Loucy (cell line): ENCODE data around the gene CYP4F12.

Experiments
- H2AFZ ChIP-seq: fragments of 200-600 bp; sonication (generic); 2 replicates; pipeline ENCODE4 v1.6.0; 2016; ENCODE audit warnings: antibody characterized with exemption, mild to moderate bottlenecking, low read length, moderate library complexity
- H3F3A ChIP-seq: fragments of 200-600 bp; 2 replicates; pipeline ENCODE4 v1.6.0; 2016; ENCODE audit warnings: antibody characterized with exemption, low read depth, mild to moderate bottlenecking
- H3K27me3 ChIP-seq: fragments of 200-600 bp; sonication (generic); 2 replicates; pipeline ENCODE4 v1.6.1; 2014; ENCODE audit warnings: low read length, mild to moderate bottlenecking; ENCODE audit not compliant: insufficient read depth, poor library complexity, severe bottlenecking
- H3K36me3 ChIP-seq: fragments of 200-600 bp; sonication (generic); 2 replicates; pipeline ENCODE4 v1.6.1; 2016; ENCODE audit warnings: low read length; ENCODE audit not compliant: insufficient read depth
- H3K4me1 ChIP-seq: fragments of 200-600 bp; sonication (generic); 2 replicates; pipeline ENCODE4 v1.5.1; 2014; ENCODE audit warnings: low read length, mild to moderate bottlenecking; ENCODE audit not compliant: insufficient read depth, poor library complexity, severe bottlenecking
- H3K4me2 ChIP-seq: fragments of 200-600 bp; sonication (generic); 2 replicates; pipeline ENCODE4 v1.6.0; 2014; ENCODE audit warnings: antibody characterized with exemption, low read length, low read depth, mild to moderate bottlenecking; ENCODE audit not compliant: poor library complexity, severe bottlenecking
- H3K4me3 ChIP-seq: fragments of 200-600 bp; sonication (generic); 2 replicates; pipeline ENCODE4 v1.5.1; 2014; ENCODE audit warnings: low read length, mild to moderate bottlenecking, mixed read lengths; ENCODE audit not compliant: poor library complexity, severe bottlenecking
- H3K79me2 ChIP-seq: fragments of 200-600 bp; sonication (generic); 2 replicates; pipeline ENCODE4 v1.6.1; 2014; ENCODE audit warnings: low read length; ENCODE audit not compliant: insufficient read depth
- H3K9ac ChIP-seq: fragments of 200-600 bp; sonication (generic); 2 replicates; pipeline ENCODE4 v1.6.0; 2014; ENCODE audit warnings: mild to moderate bottlenecking, low read depth, low read length, moderate library complexity; ENCODE audit not compliant: poor library complexity, severe bottlenecking
- H3K9me2 ChIP-seq: fragments of 200-600 bp; sonication (generic); replicated peaks from 2 replicates; pipeline ENCODE4 v1.6.1; 2016; ENCODE audit warnings: low read depth, low read length, mixed read lengths
- H3K9me3 ChIP-seq: fragments of 200-600 bp; sonication (generic); 2 replicates; pipeline ENCODE4 v1.6.1; 2014; ENCODE audit warnings: mild to moderate bottlenecking, antibody characterized with exemption, low read length, low read depth; ENCODE audit not compliant: insufficient read depth
- H4K20me1 ChIP-seq: fragments of 200-600 bp; sonication (generic); 2 replicates; pipeline ENCODE4 v1.6.0; 2014; ENCODE audit warnings: antibody characterized with exemption, low read length, mild to moderate bottlenecking; ENCODE audit not compliant: insufficient read depth, poor library complexity, severe bottlenecking
- CTCF ChIP-seq: fragments of 200-600 bp; sonication (generic); conservative IDR thresholded peaks from 2 replicates; pipeline ENCODE4 v1.5.1; 2014; ENCODE audit warnings: mild to moderate bottlenecking, antibody characterized with exemption, low read length
- EZH2phosphoT487 ChIP-seq: fragments of 200-600 bp; IDR thresholded peaks from 2 replicates; pipeline ENCODE4 v1.6.1; 2018; ENCODE audit warnings: antibody characterized with exemption, mild to moderate bottlenecking, moderate library complexity, borderline replicate concordance

Gene CYP4F12

GRCh38 chr19:15663247-15663646 lies 9.6 kb upstream of the CYP4F12 start:
- Histone ChIP-seq H3K9ac (no peak overlapping the region), H2AFZ (no peak overlapping the region), H3K9me2 (no peaks in the 10 kb centered on the region), H3F3A (no peaks in the 10 kb centered on the region), H4K20me1 (no peaks in the 10 kb centered on the region), H3K36me3 (no peaks in the 10 kb centered on the region), H3K9me3 (no peaks in the 10 kb centered on the region), H3K79me2 (no peaks in the 10 kb centered on the region), H3K27me3 (no peaks in the 10 kb centered on the region), H3K4me3 (no peak overlapping the region), H3K4me2 (no peak overlapping the region), H3K4me1 (no peaks in the 10 kb centered on the region)
- TF ChIP-seq CTCF (no peak), EZH2phosphoT487 (no peak)

GRCh38 chr19:15666186-15666585 lies 6.7 kb upstream of the CYP4F12 start:
- H3K4me1 ChIP-seq = no peaks in the 10 kb centered on the region
- H3K9ac ChIP-seq = no peak overlapping the region
- no peak overlapping the region for H3K4me3 ChIP-seq
- no peaks in the 10 kb centered on the region for H3K36me3 ChIP-seq
- no peaks in the 10 kb centered on the region for H3K9me3 ChIP-seq
- no peaks in the 10 kb centered on the region for H4K20me1 ChIP-seq
- no peaks in the 10 kb centered on the region for H3K79me2 ChIP-seq
- no peaks in the 10 kb centered on the region for H3K27me3 ChIP-seq
- H2AFZ ChIP-seq = no peak overlapping the region
- H3K9me2 ChIP-seq = no peaks in the 10 kb centered on the region
- no peak overlapping the region for H3K4me2 ChIP-seq
- no peaks in the 10 kb centered on the region for H3F3A ChIP-seq
- no peak for TF ChIP-seq CTCF
- TF ChIP-seq EZH2phosphoT487 = no peak

DNA sequence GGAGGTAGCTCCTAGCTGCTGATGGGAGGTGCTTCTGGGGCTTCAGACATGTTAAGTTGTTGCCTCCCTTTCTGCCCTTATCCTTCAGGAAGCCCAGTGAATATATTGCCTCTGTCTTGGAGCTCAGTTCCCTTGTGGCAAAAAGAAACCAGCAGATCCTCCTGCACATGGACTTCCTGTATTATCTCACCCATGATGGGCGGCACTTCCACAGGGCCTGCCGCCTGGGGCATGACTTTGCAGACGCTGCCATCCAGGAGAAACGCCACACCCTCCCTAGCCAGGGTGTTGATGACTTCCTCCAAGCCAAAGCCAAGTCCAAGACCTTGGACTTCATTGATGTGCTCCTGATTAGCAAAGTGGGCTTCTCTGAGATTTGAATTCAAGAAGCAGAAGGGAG lies 6.0 kb upstream of the CYP4F12 start:
- Histone ChIP-seq H3K4me1 (no peaks in the 10 kb centered on the region), H3K4me2 (no peak overlapping the region), H3K27me3 (no peaks in the 10 kb centered on the region), H3K9me2 (no peaks in the 10 kb centered on the region), H3K36me3 (no peaks in the 10 kb centered on the region), H3K9me3 (no peaks in the 10 kb centered on the region), H3K9ac (no peak overlapping the region), H4K20me1 (no peaks in the 10 kb centered on the region), H2AFZ (no peak overlapping the region), H3K79me2 (no peaks in the 10 kb centered on the region), H3K4me3 (no peak overlapping the region), H3F3A (no peaks in the 10 kb centered on the region)
- TF ChIP-seq EZH2phosphoT487 (no peak), CTCF (no peak)
